ENCODE results near the gene KIF21A. TPM values are rescaled to one million over a fixed set of nuclear protein-coding genes. Genes with fewer than 3 reads are reported as not detected.
A peak's percentile ranks its signal among the peaks of the same experiment; 100 is the strongest.

Gene KIF21A
- total RNA-seq, 1 donor, result 4.3 TPM

- H2AFZ ChIP-seq (ENCODE audit: low read length), result no peak overlapping the region
- H3K79me2 ChIP-seq (ENCODE audit: insufficient read depth, low read length), result no peaks in the 10 kb centered on the region
- TF ChIP-seq, protein P1, sequence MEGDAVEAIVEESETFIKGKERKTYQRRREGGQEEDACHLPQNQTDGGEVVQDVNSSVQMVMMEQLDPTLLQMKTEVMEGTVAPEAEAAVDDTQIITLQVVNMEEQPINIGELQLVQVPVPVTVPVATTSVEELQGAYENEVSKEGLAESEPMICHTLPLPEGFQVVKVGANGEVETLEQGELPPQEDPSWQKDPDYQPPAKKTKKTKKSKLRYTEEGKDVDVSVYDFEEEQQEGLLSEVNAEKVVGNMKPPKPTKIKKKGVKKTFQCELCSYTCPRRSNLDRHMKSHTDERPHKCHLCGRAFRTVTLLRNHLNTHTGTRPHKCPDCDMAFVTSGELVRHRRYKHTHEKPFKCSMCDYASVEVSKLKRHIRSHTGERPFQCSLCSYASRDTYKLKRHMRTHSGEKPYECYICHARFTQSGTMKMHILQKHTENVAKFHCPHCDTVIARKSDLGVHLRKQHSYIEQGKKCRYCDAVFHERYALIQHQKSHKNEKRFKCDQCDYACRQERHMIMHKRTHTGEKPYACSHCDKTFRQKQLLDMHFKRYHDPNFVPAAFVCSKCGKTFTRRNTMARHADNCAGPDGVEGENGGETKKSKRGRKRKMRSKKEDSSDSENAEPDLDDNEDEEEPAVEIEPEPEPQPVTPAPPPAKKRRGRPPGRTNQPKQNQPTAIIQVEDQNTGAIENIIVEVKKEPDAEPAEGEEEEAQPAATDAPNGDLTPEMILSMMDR (IDR thresholded peaks at IDR 0.05; ENCODE audit: extremely low read depth, low read depth, low read length), result no peak
- H4K20me1 ChIP-seq (ENCODE audit: insufficient read depth, low read length), result no peaks in the 10 kb centered on the region
- peak; percentile 4 for DNase-seq (ENCODE audit: insufficient read length, low spot score, missing footprints)
- H3K4me3 ChIP-seq (ENCODE audit: insufficient read depth, low read length), result no peak overlapping the region
- no peaks in the 10 kb centered on the region for H3K9me3 ChIP-seq (ENCODE audit: low read depth, low read length)
- no peak overlapping the region for H3K27ac ChIP-seq (ENCODE audit: low read depth, low read length)
- H3K36me3 ChIP-seq (ENCODE audit: insufficient read depth, low read length), result no peaks in the 10 kb centered on the region
- no peak overlapping the region for H3K4me2 ChIP-seq (ENCODE audit: insufficient read depth, low read length)
- no peaks in the 10 kb centered on the region for H3K4me1 ChIP-seq (ENCODE audit: insufficient read depth, low read length)
- H3K27me3 ChIP-seq (ENCODE audit: insufficient read depth, low read length), result no peaks in the 10 kb centered on the region
These were observed 83.3 kb downstream of the KIF21A start for GRCh38 chr12:39359645-39360044.

- Histone ChIP-seq H3K4me1 (ENCODE audit: insufficient read depth, low read length) (no peaks in the 10 kb centered on the region), H3K9me3 (ENCODE audit: low read depth, low read length) (no peaks in the 10 kb centered on the region), H2AFZ (ENCODE audit: low read length) (no peak overlapping the region), H3K27me3 (ENCODE audit: insufficient read depth, low read length) (no peaks in the 10 kb centered on the region), H3K4me2 (ENCODE audit: insufficient read depth, low read length) (no peak overlapping the region), H4K20me1 (ENCODE audit: insufficient read depth, low read length) (no peaks in the 10 kb centered on the region), H3K36me3 (ENCODE audit: insufficient read depth, low read length) (no peaks in the 10 kb centered on the region), H3K4me3 (ENCODE audit: insufficient read depth, low read length) (no peak overlapping the region), H3K79me2 (ENCODE audit: insufficient read depth, low read length) (no peaks in the 10 kb centered on the region), H3K27ac (ENCODE audit: low read depth, low read length) (no peak overlapping the region)
- DNase-seq (ENCODE audit: insufficient read length, low spot score, missing footprints), result no peak
- TF ChIP-seq, protein P1 (IDR thresholded peaks at IDR 0.05; ENCODE audit: extremely low read depth, low read depth, low read length), result no peak
These were observed 85.9 kb downstream of the KIF21A start for GRCh38 chr12:39357041-39357440.

DNA sequence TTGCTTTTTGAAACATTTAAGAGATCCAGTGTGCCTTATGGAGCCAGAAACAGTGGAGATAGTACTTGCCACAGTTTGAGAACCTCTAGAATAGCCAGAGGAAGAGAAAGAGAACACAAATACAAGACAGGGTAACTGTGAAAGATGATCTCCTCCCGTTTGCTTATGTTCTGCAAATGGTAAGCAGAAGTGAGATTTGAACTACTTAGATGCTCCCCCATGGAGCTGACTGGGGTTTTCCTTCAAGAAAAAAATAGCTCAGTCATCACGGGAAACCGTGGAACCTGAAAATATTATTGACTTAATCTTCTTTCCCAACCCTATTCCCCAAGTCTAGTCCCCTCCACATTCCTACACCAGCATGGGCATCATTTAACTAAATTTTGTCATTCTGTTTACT is 87.1 kb downstream of the KIF21A start:
- Histone ChIP-seq H3K9me3 (ENCODE audit: low read depth, low read length) (no peaks in the 10 kb centered on the region), H3K27me3 (ENCODE audit: insufficient read depth, low read length) (no peaks in the 10 kb centered on the region), H4K20me1 (ENCODE audit: insufficient read depth, low read length) (no peaks in the 10 kb centered on the region), H3K27ac (ENCODE audit: low read depth, low read length) (no peak overlapping the region), H3K36me3 (ENCODE audit: insufficient read depth, low read length) (no peaks in the 10 kb centered on the region), H3K4me3 (ENCODE audit: insufficient read depth, low read length) (no peak overlapping the region), H2AFZ (ENCODE audit: low read length) (no peak overlapping the region), H3K4me2 (ENCODE audit: insufficient read depth, low read length) (no peak overlapping the region), H3K4me1 (ENCODE audit: insufficient read depth, low read length) (no peaks in the 10 kb centered on the region), H3K79me2 (ENCODE audit: insufficient read depth, low read length) (no peaks in the 10 kb centered on the region)
- no peak for DNase-seq (ENCODE audit: insufficient read length, low spot score, missing footprints)
- TF ChIP-seq, protein P1 (IDR thresholded peaks at IDR 0.05; ENCODE audit: extremely low read depth, low read depth, low read length), result no peak

DNA sequence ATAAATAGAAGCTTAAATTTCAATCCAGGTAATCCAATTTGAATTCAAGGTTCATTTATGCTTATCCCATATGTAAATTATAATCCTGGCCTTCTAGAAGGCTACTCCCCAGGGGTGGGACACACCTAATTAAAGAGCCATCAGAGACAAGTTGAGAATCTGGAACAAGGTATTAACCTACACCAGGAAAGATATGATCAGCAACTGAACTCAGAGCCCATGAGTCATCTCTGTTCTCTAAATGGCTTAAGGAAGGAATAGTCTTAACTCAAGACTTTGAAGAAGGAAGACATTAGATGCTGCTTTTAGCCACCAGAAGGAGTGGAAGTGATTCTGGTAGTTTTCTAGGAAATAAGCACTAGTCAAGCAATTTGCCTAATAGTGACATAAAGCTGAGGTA is 88.0 kb downstream of the KIF21A start:
- no peaks in the 10 kb centered on the region for H3K9me3 ChIP-seq (ENCODE audit: low read depth, low read length)
- no peaks in the 10 kb centered on the region for H3K4me1 ChIP-seq (ENCODE audit: insufficient read depth, low read length)
- no peak overlapping the region for H3K27ac ChIP-seq (ENCODE audit: low read depth, low read length)
- H3K27me3 ChIP-seq (ENCODE audit: insufficient read depth, low read length), result no peaks in the 10 kb centered on the region
- H3K36me3 ChIP-seq (ENCODE audit: insufficient read depth, low read length), result no peaks in the 10 kb centered on the region
- no peak overlapping the region for H3K4me3 ChIP-seq (ENCODE audit: insufficient read depth, low read length)
- H2AFZ ChIP-seq (ENCODE audit: low read length), result no peak overlapping the region
- no peaks in the 10 kb centered on the region for H3K79me2 ChIP-seq (ENCODE audit: insufficient read depth, low read length)
- TF ChIP-seq, protein P1 (IDR thresholded peaks at IDR 0.05; ENCODE audit: extremely low read depth, low read depth, low read length), result no peak
- H3K4me2 ChIP-seq (ENCODE audit: insufficient read depth, low read length), result no peak overlapping the region
- DNase-seq (ENCODE audit: insufficient read length, low spot score, missing footprints), result no peak
- H4K20me1 ChIP-seq (ENCODE audit: insufficient read depth, low read length), result no peaks in the 10 kb centered on the region

All from osteoblast (primary cell).